Activated CD8-positive, alpha-beta memory T cell treated with anti-CD3 and anti-CD28 coated beads for 1 hour (primary cell): ENCODE measurements around the gene PPP1R14B.

Experiments used
- DNase-seq, 2 donors: peaks; one replicate each; pipeline ENCODE4 v3.0.0-alpha.2; 2020; ENCODE audit warnings: low read depth in 1 of 2; ENCODE audit errors: extremely low read depth in 1 of 2

PPP1R14B gene

GRCh38 chr11:64218628-64219353 lies 28.0 kb downstream of the PPP1R14B start:
- no peak for DNase-seq

DNA sequence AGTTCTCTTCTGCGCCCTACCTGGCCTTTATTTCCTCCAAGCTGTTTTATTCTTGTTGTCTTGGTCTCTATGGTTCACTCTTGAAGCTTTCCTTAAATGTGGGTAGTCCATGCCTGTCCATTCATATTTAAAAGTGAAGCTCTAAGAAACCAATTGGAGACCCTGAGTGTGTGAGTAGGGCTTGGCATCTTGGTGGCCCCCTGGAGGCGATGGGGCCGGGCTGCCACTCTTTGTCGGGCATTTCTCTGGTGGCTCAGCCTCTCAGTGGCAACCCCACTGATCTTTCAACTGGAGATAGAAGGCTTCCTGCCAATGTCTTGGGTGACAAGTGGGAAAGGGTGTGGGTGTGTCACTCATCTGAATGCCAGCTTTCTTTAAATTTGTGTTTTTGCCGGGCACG lies 29.9 kb downstream of the PPP1R14B start:
- no peak for DNase-seq

- no peak for DNase-seq
These were observed 35.4 kb downstream of the PPP1R14B start for GRCh38 chr11:64211181-64211872.

DNA sequence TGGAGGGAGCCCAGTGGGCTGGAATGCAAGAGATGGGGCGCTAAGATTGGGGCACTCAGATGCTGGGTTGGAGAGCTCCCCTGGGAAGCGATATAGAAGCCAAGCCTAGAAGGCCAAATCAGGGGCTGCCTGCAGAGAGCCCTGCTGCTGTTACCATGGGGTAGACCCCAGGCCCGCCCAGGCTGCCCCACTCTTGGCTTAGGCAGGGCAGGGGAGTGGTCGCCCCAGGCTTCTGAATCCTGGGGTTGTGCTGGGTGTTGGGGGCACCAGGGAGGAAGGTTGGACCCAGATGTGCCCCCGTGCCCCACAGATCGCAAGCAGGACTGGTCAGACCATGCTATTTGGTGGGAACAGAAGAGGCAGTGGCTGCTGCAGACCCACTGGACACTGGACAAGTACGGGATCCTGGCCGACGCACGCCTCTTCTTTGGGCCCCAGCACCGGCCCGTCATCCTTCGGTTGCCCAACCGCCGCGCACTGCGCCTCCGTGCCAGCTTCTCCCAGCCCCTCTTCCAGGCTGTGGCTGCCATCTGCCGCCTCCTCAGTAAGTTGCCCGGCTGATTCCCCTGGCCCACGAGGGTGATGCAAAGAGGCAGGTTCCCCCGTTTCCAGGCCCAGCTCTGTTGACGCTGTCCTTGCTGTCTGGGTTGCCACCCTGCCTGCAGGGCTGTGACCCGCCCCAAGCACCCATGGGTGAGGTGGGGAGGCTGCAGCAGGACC lies 36.3 kb downstream of the PPP1R14B start:
- DNase-seq: no peak

DNA sequence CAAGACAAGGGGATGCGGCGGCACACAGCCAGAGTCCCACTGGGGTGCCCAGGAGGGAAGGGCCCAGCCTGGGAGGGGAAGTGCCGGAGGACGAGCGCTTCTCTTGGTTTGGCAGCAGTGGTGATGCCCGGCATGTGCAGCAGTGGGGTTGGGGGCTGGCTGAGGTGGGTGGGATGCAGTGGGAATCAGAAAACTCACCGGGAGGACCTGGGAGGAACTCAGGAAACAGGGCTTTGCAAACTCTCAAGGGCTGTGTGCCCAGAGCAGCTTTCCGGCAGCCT lies 37.2 kb downstream of the PPP1R14B start:
- DNase-seq: no peak

GRCh38 chr11:64208796-64209562 lies 37.8 kb downstream of the PPP1R14B start:
- DNase-seq: no peak

DNA sequence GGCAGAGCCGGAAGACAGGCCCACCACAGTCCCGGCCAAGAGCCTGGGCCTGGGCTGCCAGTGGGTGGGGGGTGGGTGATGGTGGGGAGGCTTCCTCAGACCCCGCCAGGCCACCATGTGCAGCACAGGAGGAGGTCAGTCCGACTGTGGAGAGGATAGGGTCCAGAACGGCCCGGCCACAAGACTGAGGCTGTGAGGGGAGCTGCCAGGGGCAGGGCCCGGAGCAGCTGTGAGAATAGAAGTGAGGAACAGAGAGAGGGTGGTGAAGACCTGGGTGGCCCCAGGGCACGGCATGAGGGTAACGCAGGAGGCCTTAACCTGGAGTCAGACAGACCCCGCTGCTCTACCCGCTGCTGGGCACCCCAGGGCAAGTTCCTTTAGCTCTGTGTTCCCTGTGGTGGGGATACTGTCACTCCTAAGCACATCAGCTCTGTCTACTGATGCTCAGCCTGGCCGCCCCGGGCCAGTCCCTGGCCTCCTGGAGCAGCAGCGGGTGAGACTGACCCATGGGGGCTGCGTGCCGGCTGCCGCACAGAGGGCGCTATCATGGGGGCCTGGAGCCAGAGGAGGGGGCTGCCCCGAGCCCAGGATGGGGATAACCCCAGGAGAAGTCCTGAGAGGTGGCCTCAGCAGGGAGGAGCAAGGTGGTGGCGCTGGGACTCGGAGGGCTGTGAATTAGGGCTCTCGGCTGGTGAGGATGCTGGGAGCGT lies 38.5 kb downstream of the PPP1R14B start:
- no peak for DNase-seq

GRCh38 chr11:64207256-64208085 lies 39.3 kb downstream of the PPP1R14B start:
- peak in 1 of 2 donors; percentile 59 for DNase-seq

DNA sequence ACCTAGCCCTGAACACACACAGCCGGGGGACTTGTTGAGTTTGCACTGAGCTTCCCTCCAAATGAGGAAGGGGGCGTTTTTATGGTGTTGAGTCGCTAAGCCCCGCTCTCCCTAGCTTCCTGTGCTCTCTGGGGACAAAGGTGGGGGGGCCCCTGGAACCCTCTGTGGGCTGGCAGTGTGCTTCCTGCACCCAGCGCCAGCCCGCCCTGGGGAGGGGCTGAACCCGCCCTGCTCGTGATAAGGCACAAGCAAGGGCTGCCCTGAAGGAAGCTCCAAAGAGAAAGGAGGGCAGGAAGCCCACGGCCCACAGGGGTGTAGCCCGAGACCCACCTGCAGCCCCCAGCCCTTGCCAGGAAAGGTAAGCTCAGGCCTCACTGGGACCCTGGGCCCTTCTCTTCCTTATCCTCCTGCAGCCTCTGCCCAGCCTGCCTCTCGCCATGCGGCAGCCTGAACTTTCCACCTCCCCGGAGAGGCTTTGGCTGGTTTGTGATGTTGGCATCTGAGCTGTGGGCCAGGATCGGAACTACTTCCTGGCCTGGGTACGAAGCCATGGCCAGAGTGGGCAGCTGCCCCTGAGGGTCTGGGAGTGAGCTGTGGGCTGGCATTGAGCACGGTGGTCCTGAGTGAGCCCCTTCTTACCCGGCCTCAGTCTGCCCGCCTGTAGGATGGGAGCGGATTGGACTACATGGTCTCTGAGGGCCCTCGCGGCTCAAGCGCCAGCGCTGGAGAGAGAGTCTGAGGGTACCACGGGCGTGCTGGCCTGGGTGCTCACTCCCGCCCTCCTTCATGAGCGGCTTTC lies 40.1 kb downstream of the PPP1R14B start, which contains the start of gene FERMT3:
TSS of gene FERMT3 (plus strand) at position 265 of the 799 bp plus-strand sequence. CDS start 644 bp downstream, outside the sequence.
- DNase-seq: peak in 1 of 2 donors; percentile 53

DNA sequence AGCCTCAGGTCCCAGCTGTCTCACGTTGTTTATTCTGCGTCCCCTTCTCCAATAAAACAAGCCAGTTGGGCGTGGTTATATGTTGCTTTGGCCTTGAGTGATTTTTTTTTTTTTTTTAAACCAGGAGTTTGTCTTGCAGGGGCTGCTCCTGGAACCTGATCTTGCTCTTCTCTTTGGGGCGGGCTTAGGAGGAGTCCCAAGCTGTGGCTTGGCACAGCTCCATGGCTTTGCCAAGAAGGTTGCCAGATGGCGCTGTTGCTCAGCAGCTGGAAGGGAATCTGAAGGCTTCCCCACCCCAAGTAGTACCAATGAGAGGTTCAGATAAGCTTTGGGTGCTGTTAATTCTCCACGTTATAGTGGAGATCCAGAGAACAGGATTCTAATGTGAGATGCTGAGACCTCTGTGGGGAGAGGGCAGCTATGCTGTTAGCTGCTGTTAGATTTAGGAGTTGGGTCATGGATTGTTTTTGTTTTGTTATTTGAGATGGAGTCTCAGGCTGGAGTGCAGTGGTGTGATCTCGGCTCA lies 42.2 kb downstream of the PPP1R14B start:
- DNase-seq: peak; percentile 68 to 69

- no peak for DNase-seq
These were observed 42.7 kb downstream of the PPP1R14B start for GRCh38 chr11:64204080-64204440.

DNA sequence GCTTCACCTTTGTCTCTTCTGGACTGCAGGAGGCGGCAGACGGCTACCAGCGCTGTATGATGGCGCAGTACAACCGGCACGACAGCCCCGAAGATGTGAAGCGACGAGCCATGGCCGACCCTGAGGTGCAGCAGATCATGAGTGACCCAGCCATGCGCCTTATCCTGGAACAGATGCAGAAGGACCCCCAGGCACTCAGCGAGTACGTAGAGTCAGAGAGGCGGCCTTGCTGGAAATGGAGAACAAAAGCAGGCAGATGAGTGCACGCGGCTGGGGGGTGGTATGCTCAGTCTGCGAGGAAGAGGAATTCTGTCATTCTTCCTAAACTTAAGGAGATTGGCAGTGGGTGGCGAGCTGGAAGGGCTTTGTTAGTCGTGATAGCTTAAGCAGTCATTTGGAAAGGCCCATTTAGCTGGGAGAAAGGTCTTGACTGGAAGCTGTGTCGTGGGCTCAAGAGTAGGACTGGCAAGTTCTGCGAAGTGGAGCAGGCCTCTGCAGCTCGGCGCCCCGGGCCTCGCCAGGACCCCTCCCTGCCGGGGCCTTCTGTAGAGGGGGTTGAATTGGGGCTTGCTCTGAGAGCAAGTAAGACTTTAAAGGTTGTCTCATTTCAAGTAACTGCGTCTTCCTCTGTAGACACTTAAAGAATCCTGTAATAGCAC lies 43.2 kb downstream of the PPP1R14B start:
- DNase-seq: no peak

GRCh38 chr11:64202992-64203391 lies 43.8 kb downstream of the PPP1R14B start:
- no peak for DNase-seq

- no peak for DNase-seq
These were observed 45.2 kb downstream of the PPP1R14B start for GRCh38 chr11:64201543-64201942.

GRCh38 chr11:64198511-64198910 lies 48.2 kb downstream of the PPP1R14B start:
- DNase-seq: no peak

DNA sequence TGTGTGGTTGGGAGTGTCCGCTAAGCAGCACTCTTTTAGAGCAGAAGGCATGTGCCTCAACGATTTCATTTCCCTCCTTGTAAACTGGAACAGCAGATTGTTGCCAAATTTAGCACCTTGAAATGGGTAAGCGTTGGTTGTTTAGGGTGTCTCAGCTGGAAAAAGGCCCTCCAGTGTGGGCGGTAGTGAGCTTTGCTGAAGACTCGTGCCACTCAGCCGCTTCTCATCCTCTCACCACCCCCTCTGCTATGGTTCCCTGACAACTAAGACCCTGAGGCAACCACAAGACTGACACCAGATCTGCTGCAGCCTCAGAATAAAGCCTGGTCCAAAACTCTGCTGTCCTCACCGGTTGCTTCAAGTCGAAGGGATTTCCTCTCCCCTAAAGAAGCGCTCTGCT lies 50.1 kb downstream of the PPP1R14B start:
- no peak for DNase-seq
